Measurements from ENCODE around the gene MAST2. TPM values are rescaled to one million over a fixed set of nuclear protein-coding genes. Genes with fewer than 3 reads are reported as not detected.

MAST2 gene
- total and polyA plus RNA-seq, 2 of the 13 experiments (the other 11 are each of a cell fraction or from before 2014, with no cell fraction given) = 15.3 to 23.0 TPM

DNA sequence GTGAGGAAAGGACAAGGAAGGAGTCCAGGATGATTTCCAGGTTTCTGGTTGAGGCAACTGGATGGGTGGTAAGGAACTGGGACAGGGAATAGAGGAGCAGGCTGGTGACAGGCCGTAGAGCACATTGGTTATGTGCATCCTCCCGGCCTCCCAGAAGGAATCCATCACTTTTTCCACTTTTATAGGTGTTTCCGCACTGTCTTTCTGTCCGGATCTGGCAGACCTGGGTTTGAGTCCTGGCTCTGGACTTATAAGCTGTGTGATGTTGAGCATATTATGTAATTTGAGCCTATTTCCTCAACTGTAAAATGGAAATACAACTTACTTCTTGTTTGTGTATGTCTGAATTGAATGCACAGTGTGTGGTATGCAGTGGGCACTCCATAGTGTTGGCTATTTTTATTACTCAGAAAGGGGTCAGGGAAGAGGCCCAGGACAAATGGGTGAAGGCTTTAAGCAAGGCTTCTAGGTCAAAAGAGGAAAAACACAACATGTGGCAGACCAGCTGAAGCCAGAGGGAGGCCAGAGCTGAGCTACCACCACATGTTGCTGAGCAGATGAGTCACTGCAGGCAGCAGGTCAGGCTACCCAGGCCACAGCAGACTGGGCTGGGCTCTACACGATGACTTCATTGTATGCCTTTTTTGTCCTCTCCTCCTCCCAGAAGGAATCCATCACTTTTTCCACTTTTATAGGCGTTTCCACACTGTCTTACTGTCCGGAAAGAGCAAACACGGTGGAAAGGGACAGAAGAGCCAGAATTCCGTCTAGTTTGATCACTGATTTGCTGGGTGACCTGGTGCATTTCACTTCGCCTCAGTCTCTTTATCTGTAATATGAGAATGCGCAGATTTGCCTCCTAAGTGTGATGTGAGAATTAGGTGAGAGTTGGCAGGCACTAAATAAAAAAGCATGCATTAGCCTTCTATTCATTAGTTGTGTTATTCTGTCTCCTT, 791 bp upstream of the MAST2 start (continued):
- TF ChIP-seq ZNF770 (CRISPR knock-in tag; IDR thresholded peaks at IDR 0.05) = peak; percentile 21; the same call in 1 of the 2 replicates
- TF ChIP-seq, protein P1, sequence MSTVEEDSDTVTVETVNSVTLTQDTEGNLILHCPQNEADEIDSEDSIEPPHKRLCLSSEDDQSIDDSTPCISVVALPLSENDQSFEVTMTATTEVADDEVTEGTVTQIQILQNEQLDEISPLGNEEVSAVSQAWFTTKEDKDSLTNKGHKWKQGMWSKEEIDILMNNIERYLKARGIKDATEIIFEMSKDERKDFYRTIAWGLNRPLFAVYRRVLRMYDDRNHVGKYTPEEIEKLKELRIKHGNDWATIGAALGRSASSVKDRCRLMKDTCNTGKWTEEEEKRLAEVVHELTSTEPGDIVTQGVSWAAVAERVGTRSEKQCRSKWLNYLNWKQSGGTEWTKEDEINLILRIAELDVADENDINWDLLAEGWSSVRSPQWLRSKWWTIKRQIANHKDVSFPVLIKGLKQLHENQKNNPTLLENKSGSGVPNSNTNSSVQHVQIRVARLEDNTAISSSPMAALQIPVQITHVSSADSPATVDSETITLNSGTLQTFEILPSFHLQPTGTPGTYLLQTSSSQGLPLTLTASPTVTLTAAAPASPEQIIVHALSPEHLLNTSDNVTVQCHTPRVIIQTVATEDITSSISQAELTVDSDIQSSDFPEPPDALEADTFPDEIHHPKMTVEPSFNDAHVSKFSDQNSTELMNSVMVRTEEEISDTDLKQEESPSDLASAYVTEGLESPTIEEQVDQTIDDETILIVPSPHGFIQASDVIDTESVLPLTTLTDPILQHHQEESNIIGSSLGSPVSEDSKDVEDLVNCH (CRISPR knock-in tag; IDR thresholded peaks at IDR 0.05) = no peak
- TF ChIP-seq ZNF607 (CRISPR knock-in tag; IDR thresholded peaks at IDR 0.05; ENCODE audit: borderline replicate concordance) = peak; percentile 63; the same call in 1 of the 2 replicates
- no peak; the same call in 1 of the 2 replicates for TF ChIP-seq GFI1 (CRISPR knock-in tag; IDR thresholded peaks at IDR 0.05; ENCODE audit: borderline replicate concordance)
- TF ChIP-seq ZNF614 (CRISPR knock-in tag; IDR thresholded peaks at IDR 0.05; ENCODE audit: borderline replicate concordance) = peak; percentile 35; the same call in 1 of the 2 replicates
- TF ChIP-seq, protein P2, sequence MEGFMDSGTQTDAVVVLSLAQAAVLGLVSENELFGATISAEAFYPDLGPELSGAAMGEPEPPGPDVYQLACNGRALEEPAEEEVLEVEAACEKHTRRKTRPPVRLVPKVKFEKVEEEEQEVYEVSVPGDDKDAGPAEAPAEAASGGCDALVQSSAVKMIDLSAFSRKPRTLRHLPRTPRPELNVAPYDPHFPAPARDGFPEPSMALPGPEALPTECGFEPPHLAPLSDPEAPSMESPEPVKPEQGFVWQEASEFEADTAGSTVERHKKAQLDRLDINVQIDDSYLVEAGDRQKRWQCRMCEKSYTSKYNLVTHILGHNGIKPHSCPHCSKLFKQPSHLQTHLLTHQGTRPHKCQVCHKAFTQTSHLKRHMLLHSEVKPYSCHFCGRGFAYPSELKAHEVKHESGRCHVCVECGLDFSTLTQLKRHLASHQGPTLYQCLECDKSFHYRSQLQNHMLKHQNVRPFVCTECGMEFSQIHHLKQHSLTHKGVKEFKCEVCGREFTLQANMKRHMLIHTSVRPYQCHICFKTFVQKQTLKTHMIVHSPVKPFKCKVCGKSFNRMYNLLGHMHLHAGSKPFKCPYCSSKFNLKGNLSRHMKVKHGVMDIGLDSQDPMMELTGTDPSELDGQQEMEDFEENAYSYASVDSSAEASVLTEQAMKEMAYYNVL (CRISPR knock-in tag; IDR thresholded peaks at IDR 0.05; ENCODE audit: borderline replicate concordance) = peak; percentile 40; the same call in 1 of the 2 replicates
- TF ChIP-seq FOSL2 (CRISPR knock-in tag; IDR thresholded peaks at IDR 0.05) = peak; percentile 96
- no peak for TF ChIP-seq MTF2 (CRISPR knock-in tag; IDR thresholded peaks at IDR 0.05; ENCODE audit: borderline replicate concordance)
- peak; percentile 88 for TF ChIP-seq MYC (CRISPR knock-in tag; IDR thresholded peaks at IDR 0.05; ENCODE audit: borderline replicate concordance)
- TF ChIP-seq ATAD3A (CRISPR knock-in tag; IDR thresholded peaks at IDR 0.05) = no peak
- TF ChIP-seq ZNF530 (CRISPR knock-in tag; IDR thresholded peaks at IDR 0.05; ENCODE audit: low read depth) = no peak
- TF ChIP-seq, protein P3, sequence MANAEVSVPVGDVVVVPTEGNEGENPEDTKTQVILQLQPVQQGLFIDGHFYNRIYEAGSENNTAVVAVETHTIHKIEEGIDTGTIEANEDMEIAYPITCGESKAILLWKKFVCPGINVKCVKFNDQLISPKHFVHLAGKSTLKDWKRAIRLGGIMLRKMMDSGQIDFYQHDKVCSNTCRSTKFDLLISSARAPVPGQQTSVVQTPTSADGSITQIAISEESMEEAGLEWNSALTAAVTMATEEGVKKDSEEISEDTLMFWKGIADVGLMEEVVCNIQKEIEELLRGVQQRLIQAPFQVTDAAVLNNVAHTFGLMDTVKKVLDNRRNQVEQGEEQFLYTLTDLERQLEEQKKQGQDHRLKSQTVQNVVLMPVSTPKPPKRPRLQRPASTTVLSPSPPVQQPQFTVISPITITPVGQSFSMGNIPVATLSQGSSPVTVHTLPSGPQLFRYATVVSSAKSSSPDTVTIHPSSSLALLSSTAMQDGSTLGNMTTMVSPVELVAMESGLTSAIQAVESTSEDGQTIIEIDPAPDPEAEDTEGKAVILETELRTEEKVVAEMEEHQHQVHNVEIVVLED (CRISPR knock-in tag; IDR thresholded peaks at IDR 0.05; ENCODE audit: borderline replicate concordance) = no peak; the same call in 1 of the 2 replicates
- no peak for TF ChIP-seq FOXK1 (CRISPR knock-in tag; IDR thresholded peaks at IDR 0.05; ENCODE audit: borderline replicate concordance, low read depth)
- TF ChIP-seq TAF15 (IDR thresholded peaks at IDR 0.05; ENCODE audit: low read depth, low read length, poor library complexity, severe bottlenecking) = no peak
- peak; percentile 45; the same call in 1 of the 2 replicates for TF ChIP-seq YEATS4 (CRISPR knock-in tag; IDR thresholded peaks at IDR 0.05; ENCODE audit: borderline replicate concordance)
- TF ChIP-seq, protein P4, sequence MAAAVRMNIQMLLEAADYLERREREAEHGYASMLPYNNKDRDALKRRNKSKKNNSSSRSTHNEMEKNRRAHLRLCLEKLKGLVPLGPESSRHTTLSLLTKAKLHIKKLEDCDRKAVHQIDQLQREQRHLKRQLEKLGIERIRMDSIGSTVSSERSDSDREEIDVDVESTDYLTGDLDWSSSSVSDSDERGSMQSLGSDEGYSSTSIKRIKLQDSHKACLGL (CRISPR knock-in tag; IDR thresholded peaks at IDR 0.05) = peak; percentile 65; the same call in 1 of the 2 replicates
- no peak for TF ChIP-seq ZNF761 (CRISPR knock-in tag; conservative IDR thresholded peaks at IDR 0.05)

All from HepG2 (cell line).